Body of pancreas (tissue), 4 donors: ENCODE data around the gene TRAPPC5. TPM values are rescaled to one million over a fixed set of nuclear protein-coding genes. Genes with fewer than 3 reads are reported as not detected.

ENCODE experiments used
- ATAC-seq: fragments of 150-250 bp; one replicate; pipeline ENCODE4 v1.9.1; 2016
- DNase-seq, 4 donors: peaks; one replicate each; pipeline ENCODE4 v3.0.0-alpha.2; 2019
- H3K27ac ChIP-seq, 4 donors: fragments of 200-600 bp; sonication (generic); 1 replicate in 3 of 4; 2 replicates in 1 of 4; pipeline versions ENCODE4 v1.5.1 to v1.6.1; 2016 to 2019; ENCODE audit warnings: mild to moderate bottlenecking in 1 of 4, mixed read lengths in 1 of 4, moderate library complexity in 1 of 4
- H3K27me3 ChIP-seq, 2 donors: fragments of 200-600 bp; sonication (generic); one replicate each; pipeline ENCODE4 v1.6.0; 2016; ENCODE audit warnings: mild to moderate bottlenecking in 1 of 2
- H3K36me3 ChIP-seq, 2 donors: fragments of 200-600 bp; sonication (generic); replicated peaks in 1 of 2; 2 replicates each; pipeline ENCODE4 v1.5.1; 2016; ENCODE audit warnings: low read depth in 2 of 2; ENCODE audit not compliant: insufficient read depth in 1 of 2
- H3K4me1 ChIP-seq: fragments of 200-600 bp; sonication (generic); one replicate; pipeline ENCODE4 v1.6.0; 2016
- H3K4me3 ChIP-seq, 2 donors: fragments of 200-600 bp; sonication (generic); 1 replicate in 1 of 2; 2 replicates in 1 of 2; pipeline ENCODE4 v1.5.1; 2016 to 2019
- H3K9me3 ChIP-seq, 3 donors: fragments of 200-600 bp; sonication (generic); 1 replicate in 2 of 3; 2 replicates in 1 of 3; pipeline ENCODE4 v1.5.1; 2016
- CTCF ChIP-seq, 7 experiments: fragments of 450-650 bp in 4 of 7; fragments of 200-600 bp in 3 of 7; sonication (generic) in 3 of 7; IDR thresholded peaks; one replicate each; pipeline ENCODE4 v1.5.1; 2016 to 2019; ENCODE audit warnings: antibody characterized with exemption in 7 of 7
- POLR2A ChIP-seq, 3 donors: fragments of 450-650 bp; IDR thresholded peaks; one replicate each; pipeline ENCODE4 v1.6.1; 2016; ENCODE audit warnings: antibody characterized with exemption in 3 of 3, mild to moderate bottlenecking in 2 of 3
- WGBS, 2 donors: methylation state at CpG; one replicate each; pipeline ENCODE4 v1.1.5; 2017; 5-methylcytosine and 5-hydroxymethylcytosine counted together
- intact Hi-C: fragments of 100-400 bp; cut with DNase I; formaldehyde crosslinking; loops from one replicate; pipeline ENCODE4 v1.15.1; 2023
- total RNA-seq, 2 donors: library from RNA; depleted of rRNA; stranded (reverse); fragments of >200 nt; gene quantifications; one replicate each; pipeline ENCODE4 v1.1.0, GENCODE V29; 2016

The TRAPPC5 gene
- total RNA-seq, 2 donors from 2014 or later = 10.9 to 18.7 TPM

GRCh38 chr19:7635670-7636069, 45.0 kb upstream of the TRAPPC5 start:
- intact Hi-C loops = no loop called here
- Histone ChIP-seq H3K4me1 (peaks cover 45% of the 10 kb centered on the region), H3K4me3 (no peak overlapping the region), H3K27ac (no peak overlapping the region), H3K9me3 (no peaks in the 10 kb centered on the region), H3K27me3 (no peaks in the 10 kb centered on the region), H3K36me3 (peaks cover 0 to 2% of the 10 kb centered on the region in 2 donors)
- DNase-seq = no peak
- no peak for ATAC-seq
- no peak for TF ChIP-seq CTCF (IDR thresholded peaks at IDR 0.05)
- TF ChIP-seq POLR2A (IDR thresholded peaks at IDR 0.05) = no peak
- 54 to 57% methylated on average over 6 of the region's 6 CpGs for WGBS, 2 donors

GRCh38 chr19:7636317-7636690, 44.3 kb upstream of the TRAPPC5 start:
- Histone ChIP-seq H3K27ac (peak overlapping the region; percentile 71 to 90 (median 82)), H3K27me3 (no peaks in the 10 kb centered on the region), H3K4me1 (peaks cover 40% of the 10 kb centered on the region), H3K36me3 (peaks cover 0 to 2% of the 10 kb centered on the region in 2 donors), H3K4me3 (no peak overlapping the region), H3K9me3 (no peaks in the 10 kb centered on the region)
- ATAC-seq (no peak), DNase-seq (no peak)
- WGBS, 2 donors = 66 to 68% methylated on average over 16 of the region's 16 CpGs
- TF ChIP-seq POLR2A (IDR thresholded peaks at IDR 0.05) = no peak
- no peak for TF ChIP-seq CTCF (IDR thresholded peaks at IDR 0.05)
- intact Hi-C loops = no loop called here

- 5 to 9% methylated on average over 30 to 49 of the region's 61 CpGs for WGBS, 2 donors
- DNase-seq = peak; percentile 91 to 94 (median 93)
- H3K36me3 ChIP-seq = peaks cover 0 to 2% of the 10 kb centered on the region in 2 donors
- H3K4me1 ChIP-seq = peaks cover 40% of the 10 kb centered on the region
- ATAC-seq = peak; percentile 94
- intact Hi-C loops = no loop called here
- peak within 1 kb of the TSS; percentile 67 to 73 for H3K4me3 ChIP-seq
- peak in 4 of 7 experiments; percentile 49 to 60 (median 56) for TF ChIP-seq CTCF (IDR thresholded peaks at IDR 0.05)
- peak; percentile 64 to 86 (median 81) for TF ChIP-seq POLR2A (IDR thresholded peaks at IDR 0.05)
- no peaks in the 10 kb centered on the region for H3K27me3 ChIP-seq
- no peaks in the 10 kb centered on the region for H3K9me3 ChIP-seq
- H3K27ac ChIP-seq = peak within 1 kb of the TSS; percentile 71 to 90 (median 82)
These were observed 43.8 kb upstream of the TRAPPC5 start, which contains the start of gene STXBP2 for GRCh38 chr19:7636691-7637373. Gene STXBP2, plus strand, starts transcription at chr19:7637110. Its CDS starts 40 bp downstream, at chr19:7637150.

- H3K36me3 ChIP-seq = peaks cover 0 to 2% of the 10 kb centered on the region in 2 donors
- no peaks in the 10 kb centered on the region for H3K9me3 ChIP-seq
- peak overlapping the region; percentile 71 to 90 (median 82) for H3K27ac ChIP-seq
- intact Hi-C loops = no loop called here
- ATAC-seq (peak; percentile 33), DNase-seq (peak; percentile 55 to 71 (median 66))
- peak overlapping the region; percentile 67 to 73 for H3K4me3 ChIP-seq
- WGBS, 2 donors = 25 to 61% methylated on average over 13 to 29 of the region's 30 CpGs
- H3K27me3 ChIP-seq = no peaks in the 10 kb centered on the region
- no peak for TF ChIP-seq CTCF (IDR thresholded peaks at IDR 0.05)
- TF ChIP-seq POLR2A (IDR thresholded peaks at IDR 0.05) = no peak
- H3K4me1 ChIP-seq = peaks cover 40% of the 10 kb centered on the region
These were observed 43.0 kb upstream of the TRAPPC5 start for GRCh38 chr19:7637374-7638256.
